ENCODE results near the gene EZR. TPM values are rescaled to one million over a fixed set of nuclear protein-coding genes. Genes with fewer than 3 reads are reported as not detected.

EZR gene
- total RNA-seq, 1 experiment from 2014 or later, result 375 TPM

- Histone ChIP-seq H2BK120ac (ENCODE audit: low read depth, low read length, poor library complexity, severe bottlenecking) (no peak overlapping the region), H3K79me2 (ENCODE audit: insufficient read depth, low read length) (peaks cover 75% of the 10 kb centered on the region), H3K23ac (ENCODE audit: insufficient read length, low read depth, low read length) (no peak overlapping the region), H3K56ac (ENCODE audit: insufficient read length, low read depth, low read length) (no peak overlapping the region), H3T11ph (ENCODE audit: low read length) (no peak overlapping the region), H3K18ac (ENCODE audit: insufficient read length, low read depth, low read length) (no peak overlapping the region), H2BK5ac (ENCODE audit: insufficient read length, low read length) (no peak overlapping the region), H3K79me1 (ENCODE audit: insufficient read depth, low read depth, low read length, poor library complexity, severe bottlenecking) (no peaks in the 10 kb centered on the region), H3K4ac (ENCODE audit: low read depth, low read length) (no peak overlapping the region), H4K8ac (replicated peaks; ENCODE audit: insufficient read length, low read depth, low read length) (no peak overlapping the region), H4K20me1 (ENCODE audit: control insufficient read depth, insufficient read depth, insufficient read length) (no peaks in the 10 kb centered on the region), H2BK20ac (ENCODE audit: low read depth, low read length, poor library complexity, severe bottlenecking) (no peak overlapping the region), H3K4me1 (ENCODE audit: insufficient read depth, low read length) (peaks cover 20% of the 10 kb centered on the region), H2BK15ac (ENCODE audit: low read depth, low read length) (no peak overlapping the region), H4K91ac (ENCODE audit: insufficient read length, low read depth, low read length) (no peak overlapping the region), H2AFZ (ENCODE audit: low read length) (no peak overlapping the region), H3K4me2 (ENCODE audit: insufficient read depth, insufficient read length, low read length) (no peak overlapping the region), H2BK12ac (ENCODE audit: insufficient read length, low read depth, low read length) (no peak overlapping the region), H3K14ac (ENCODE audit: insufficient read depth, low read length) (no peak overlapping the region), H2AK5ac (ENCODE audit: insufficient read length, low read length) (no peak overlapping the region), H3K27me3 (ENCODE audit: insufficient read depth, low read length) (no peaks in the 10 kb centered on the region), H3K23me2 (ENCODE audit: insufficient read length, low read depth, low read length, poor library complexity, severe bottlenecking) (no peaks in the 10 kb centered on the region), H3K9me3 (ENCODE audit: control insufficient read depth, low read depth, low read length) (no peaks in the 10 kb centered on the region), H3K27ac (ENCODE audit: insufficient read length, low read depth, low read length) (no peak overlapping the region), H4K5ac (ENCODE audit: insufficient read length, low read depth, low read length) (no peak overlapping the region), H3K9ac (ENCODE audit: extremely low read depth, insufficient read length, low read length) (no peak overlapping the region)
- no peak overlapping the region for H3K4me3 Mint-ChIP-seq
- H3K9me3 Mint-ChIP-seq, result no peaks in the 10 kb centered on the region
- no peak for DNase-seq
- TF ChIP-seq CTCF (conservative IDR thresholded peaks at IDR 0.05), result no peak
- no CpG with 5 or more reads among the region's 8 CpGs for WGBS (ENCODE audit: extremely low coverage, insufficient read length, low lambda C conversion rate)
- H3K27ac Mint-ChIP-seq, result peak overlapping the region in 2 of 3 experiments; percentile 37 to 55; a peak in 4 of 7 replicates
- H3K4me1 Mint-ChIP-seq, result peaks cover 92 to 94% of the 10 kb centered on the region in 2 experiments
- H3K36me3 Mint-ChIP-seq (ENCODE audit: insufficient read depth in 1 of 3, low read depth in 3 of 3), result peaks cover 16 to 87% (median 60%) of the 10 kb centered on the region in 3 experiments; a peak in 6 of 7 replicates
- H3K27me3 Mint-ChIP-seq (ENCODE audit: low read depth), result no peaks in the 10 kb centered on the region
These were observed 10.1 kb downstream of the EZR start for GRCh38 chr6:158808941-158809678.
